ENCODE measurements around the gene PAF1. TPM values are rescaled to one million over a fixed set of nuclear protein-coding genes. Genes with fewer than 3 reads are reported as not detected.

PAF1 gene
- polyA plus RNA-seq, 1 donor (not counting 4 experiments of a cell fraction or from before 2014, with no cell fraction given): 39.4 TPM

GRCh38 chr19:39416152-39417120 is 25.5 kb upstream of the PAF1 start:
- no peak for DNase-seq (ENCODE audit: low read depth, low spot score)
- no peaks in the 10 kb centered on the region for H3K27me3 ChIP-seq (ENCODE audit: control insufficient read depth, extremely low read depth, insufficient read depth, low read length)
- H3K27ac ChIP-seq (ENCODE audit: control insufficient read depth, insufficient read depth, low read length): no peak overlapping the region
- dilution Hi-C loops (cut with MboI; ENCODE audit: extremely low pct_ligation_motif_present, low sequenced_read_pairs): no loop called here
- TF ChIP-seq CTCF (optimal IDR thresholded peaks at IDR 0.05 in 1 of 3, IDR thresholded peaks at IDR 0.05 in 1 of 3, conservative IDR thresholded peaks at IDR 0.05 in 1 of 3; ENCODE audit: extremely low read depth in 1 of 3, insufficient read depth in 2 of 3, low read length in 3 of 3): no peak
- no peak for TF ChIP-seq EZH2 (IDR thresholded peaks at IDR 0.05; ENCODE audit: low read length)
- H3K4me1 ChIP-seq (ENCODE audit: control insufficient read depth, extremely low read depth, insufficient read depth, low read length): peaks cover 9% of the 10 kb centered on the region
- H3K4me3 ChIP-seq (ENCODE audit: control insufficient read depth in 2 of 3, extremely low read depth in 1 of 3, insufficient read depth in 2 of 3, low read depth in 1 of 3, low read length in 3 of 3): no peak overlapping the region
- no peak for FAIRE-seq
- H3K9me3 ChIP-seq (ENCODE audit: control insufficient read depth, low read depth, low read length): no peaks in the 10 kb centered on the region
- H3K79me2 ChIP-seq (ENCODE audit: control insufficient read depth, insufficient read depth, low read length): peaks cover 1% of the 10 kb centered on the region
- H3K9me1 ChIP-seq (ENCODE audit: control insufficient read depth, extremely low read depth, insufficient read depth, low read length): no peaks in the 10 kb centered on the region
- no peak overlapping the region for H3K4me2 ChIP-seq (ENCODE audit: control insufficient read depth, extremely low read depth, insufficient read depth, low read depth, low read length)
- peaks cover 5 to 14% of the 10 kb centered on the region in 2 experiments for H3K36me3 ChIP-seq (ENCODE audit: control insufficient read depth in 2 of 2, extremely low read depth in 1 of 2, insufficient read depth in 2 of 2, low read length in 2 of 2)
- no peak overlapping the region for H3K9ac ChIP-seq (ENCODE audit: control insufficient read depth, extremely low read depth, insufficient read depth, low read length)
- no peaks in the 10 kb centered on the region for H4K20me1 ChIP-seq (ENCODE audit: control insufficient read depth, extremely low read depth, insufficient read depth, low read length)
- no peak overlapping the region for H2AFZ ChIP-seq (ENCODE audit: control insufficient read depth, low read length)

- H3K4me2 ChIP-seq (ENCODE audit: control insufficient read depth, extremely low read depth, insufficient read depth, low read depth, low read length): no peak overlapping the region
- DNase-seq (ENCODE audit: low read depth, low spot score): no peak
- H4K20me1 ChIP-seq (ENCODE audit: control insufficient read depth, extremely low read depth, insufficient read depth, low read length): no peaks in the 10 kb centered on the region
- no peak overlapping the region for H3K9ac ChIP-seq (ENCODE audit: control insufficient read depth, extremely low read depth, insufficient read depth, low read length)
- peaks cover 17% of the 10 kb centered on the region for H3K4me1 ChIP-seq (ENCODE audit: control insufficient read depth, extremely low read depth, insufficient read depth, low read length)
- H3K9me1 ChIP-seq (ENCODE audit: control insufficient read depth, extremely low read depth, insufficient read depth, low read length): no peaks in the 10 kb centered on the region
- H3K4me3 ChIP-seq (ENCODE audit: control insufficient read depth in 2 of 3, extremely low read depth in 1 of 3, insufficient read depth in 2 of 3, low read depth in 1 of 3, low read length in 3 of 3): no peak overlapping the region
- H3K27ac ChIP-seq (ENCODE audit: control insufficient read depth, insufficient read depth, low read length): no peak overlapping the region
- H3K27me3 ChIP-seq (ENCODE audit: control insufficient read depth, extremely low read depth, insufficient read depth, low read length): no peaks in the 10 kb centered on the region
- TF ChIP-seq CTCF (optimal IDR thresholded peaks at IDR 0.05 in 1 of 3, IDR thresholded peaks at IDR 0.05 in 1 of 3, conservative IDR thresholded peaks at IDR 0.05 in 1 of 3; ENCODE audit: extremely low read depth in 1 of 3, insufficient read depth in 2 of 3, low read length in 3 of 3) (no peak), EZH2 (IDR thresholded peaks at IDR 0.05; ENCODE audit: low read length) (no peak)
- FAIRE-seq: no peak
- no peak overlapping the region for H2AFZ ChIP-seq (ENCODE audit: control insufficient read depth, low read length)
- H3K36me3 ChIP-seq (ENCODE audit: control insufficient read depth in 2 of 2, extremely low read depth in 1 of 2, insufficient read depth in 2 of 2, low read length in 2 of 2): peaks cover 5 to 14% of the 10 kb centered on the region in 2 experiments
- no peaks in the 10 kb centered on the region for H3K9me3 ChIP-seq (ENCODE audit: control insufficient read depth, low read depth, low read length)
- peaks cover 1% of the 10 kb centered on the region for H3K79me2 ChIP-seq (ENCODE audit: control insufficient read depth, insufficient read depth, low read length)
- dilution Hi-C loops (cut with MboI; ENCODE audit: extremely low pct_ligation_motif_present, low sequenced_read_pairs): no loop called here
These were observed 24.5 kb upstream of the PAF1 start for GRCh38 chr19:39415111-39416046.

Measured in keratinocyte (primary cell).